Stimulated activated CD8-positive, alpha-beta memory T cell treated with anti-CD3 and anti-CD28 coated beads, Interleukin-7, amount 100 ng/mL, for 1 hour (primary cell): ENCODE results near the gene ZNG1C.
"Not testable (repeated sequence)": the region's sequence is repeated elsewhere in the genome, so short reads cannot be mapped to it uniquely, and the experiment has no call there.

Source experiments
- DNase-seq, 2 donors: peaks; one replicate each; pipeline ENCODE4 v3.0.0-alpha.2; 2020; ENCODE audit warnings: low read depth in 2 of 2

ZNG1C gene

GRCh38 chr9:68241683-68242082 lies at the start of gene ZNG1C:
ZNG1C (plus strand) TSS chr9:68241983; CDS start chr9:68242032, 49 bp downstream.
- not testable (repeated sequence) for DNase-seq

- not testable (repeated sequence) for DNase-seq
These were observed 654 bp downstream of the ZNG1C start for GRCh38 chr9:68242437-68242836.

- DNase-seq: not testable (repeated sequence)
These were observed 39.3 kb downstream of the ZNG1C start for GRCh38 chr9:68281041-68281440.

- DNase-seq: not testable (repeated sequence)
These were observed 60.8 kb downstream of the ZNG1C start, which contains the start of gene FOXD4L3 for GRCh38 chr9:68302567-68302966. FOXD4L3 (plus strand) TSS chr9:68302867; CDS start chr9:68302952, 85 bp downstream.

GRCh38 chr9:68303771-68304170 lies 62.0 kb downstream of the ZNG1C start:
- not testable (repeated sequence) for DNase-seq

- DNase-seq: not testable (repeated sequence)
These were observed 62.4 kb downstream of the ZNG1C start for GRCh38 chr9:68304212-68304611.

- DNase-seq: not testable (repeated sequence)
These were observed 63.0 kb downstream of the ZNG1C start for GRCh38 chr9:68304777-68305176.

GRCh38 chr9:68305680-68306285 lies 64.0 kb downstream of the ZNG1C start:
- DNase-seq: not testable (repeated sequence)

GRCh38 chr9:68306391-68306964 lies 64.7 kb downstream of the ZNG1C start:
- not testable (repeated sequence) for DNase-seq

GRCh38 chr9:68307127-68307526 lies 65.3 kb downstream of the ZNG1C start:
- DNase-seq: not testable (repeated sequence)

- not testable (repeated sequence) for DNase-seq
These were observed 65.9 kb downstream of the ZNG1C start for GRCh38 chr9:68307654-68308053.

- not testable (repeated sequence) for DNase-seq
These were observed 69.4 kb downstream of the ZNG1C start for GRCh38 chr9:68311208-68311607.

- not testable (repeated sequence) for DNase-seq
These were observed 76.4 kb downstream of the ZNG1C start for GRCh38 chr9:68318209-68318608.

- not testable (repeated sequence) for DNase-seq
These were observed 82.0 kb downstream of the ZNG1C start for GRCh38 chr9:68323749-68324148.

GRCh38 chr9:68324518-68324917 lies 82.7 kb downstream of the ZNG1C start:
- DNase-seq: not testable (repeated sequence)

GRCh38 chr9:68329106-68329505 lies 87.3 kb downstream of the ZNG1C start:
- not testable (repeated sequence) for DNase-seq

- DNase-seq: not testable (repeated sequence)
These were observed 88.9 kb downstream of the ZNG1C start for GRCh38 chr9:68330531-68331173.

GRCh38 chr9:68332122-68332521 lies 90.3 kb downstream of the ZNG1C start:
- DNase-seq: not testable (repeated sequence)

- not testable (repeated sequence) for DNase-seq
These were observed 94.2 kb downstream of the ZNG1C start for GRCh38 chr9:68335935-68336334.

GRCh38 chr9:68336639-68337339 lies 95.0 kb downstream of the ZNG1C start:
- DNase-seq: not testable (repeated sequence)

- not testable (repeated sequence) for DNase-seq
These were observed 96.2 kb downstream of the ZNG1C start for GRCh38 chr9:68338000-68338399.
